Ovary (tissue), 3 donors: Measurements from ENCODE around the gene AP3S2.

Source experiments
- POLR2A ChIP-seq: fragments of 450-650 bp; IDR thresholded peaks from one replicate; pipeline ENCODE4 v1.6.1; 2017; ENCODE audit warnings: antibody characterized with exemption, mild to moderate bottlenecking, moderate library complexity
- TF ChIP-seq, protein P1 (sequence below), 3 donors: fragments of 450-650 bp in 2 of 3; fragments of 200-600 bp in 1 of 3; IDR thresholded peaks; one replicate each; pipeline versions ENCODE4 v1.5.1 to v1.8.0; 2016 to 2022; ENCODE audit warnings: antibody characterized with exemption in 3 of 3, mild to moderate bottlenecking in 1 of 3
- donor health status: DM: no; HTN: no; CAD: no.

DNA sequence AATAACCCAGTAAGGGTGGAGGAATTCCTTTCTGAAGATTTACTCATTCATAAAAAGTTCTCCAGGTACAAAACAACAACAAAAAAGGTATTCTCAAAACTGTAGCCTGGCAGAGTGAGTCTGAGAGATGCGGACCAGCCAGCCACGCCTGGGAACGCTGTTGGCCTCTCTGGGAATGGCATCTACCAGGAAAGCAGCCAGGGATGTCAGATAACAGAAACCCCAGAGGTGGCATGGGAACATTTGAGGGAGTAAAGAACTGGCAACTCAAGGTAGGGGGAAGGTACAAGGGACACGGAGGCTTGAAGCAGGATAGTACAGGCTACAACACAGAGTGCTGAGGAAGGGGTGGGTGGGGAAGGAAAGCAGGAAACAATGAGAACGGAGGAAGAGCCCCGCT is 7.1 kb upstream of the AP3S2 start:
- no peak for TF ChIP-seq POLR2A
- TF ChIP-seq, protein P1, sequence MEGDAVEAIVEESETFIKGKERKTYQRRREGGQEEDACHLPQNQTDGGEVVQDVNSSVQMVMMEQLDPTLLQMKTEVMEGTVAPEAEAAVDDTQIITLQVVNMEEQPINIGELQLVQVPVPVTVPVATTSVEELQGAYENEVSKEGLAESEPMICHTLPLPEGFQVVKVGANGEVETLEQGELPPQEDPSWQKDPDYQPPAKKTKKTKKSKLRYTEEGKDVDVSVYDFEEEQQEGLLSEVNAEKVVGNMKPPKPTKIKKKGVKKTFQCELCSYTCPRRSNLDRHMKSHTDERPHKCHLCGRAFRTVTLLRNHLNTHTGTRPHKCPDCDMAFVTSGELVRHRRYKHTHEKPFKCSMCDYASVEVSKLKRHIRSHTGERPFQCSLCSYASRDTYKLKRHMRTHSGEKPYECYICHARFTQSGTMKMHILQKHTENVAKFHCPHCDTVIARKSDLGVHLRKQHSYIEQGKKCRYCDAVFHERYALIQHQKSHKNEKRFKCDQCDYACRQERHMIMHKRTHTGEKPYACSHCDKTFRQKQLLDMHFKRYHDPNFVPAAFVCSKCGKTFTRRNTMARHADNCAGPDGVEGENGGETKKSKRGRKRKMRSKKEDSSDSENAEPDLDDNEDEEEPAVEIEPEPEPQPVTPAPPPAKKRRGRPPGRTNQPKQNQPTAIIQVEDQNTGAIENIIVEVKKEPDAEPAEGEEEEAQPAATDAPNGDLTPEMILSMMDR (IDR thresholded peaks at IDR 0.05): no peak
